ENCODE measurements around the gene RPS17.
"Not testable (repeated sequence)": the region's sequence is repeated elsewhere in the genome, so short reads cannot be mapped to it uniquely, and the experiment has no call there.

Gene RPS17

GRCh38 chr15:82507693-82508092 lies 32.6 kb downstream of the RPS17 start:
- DNase-seq (ENCODE audit: low spot score) = not testable (repeated sequence)

- DNase-seq (ENCODE audit: low spot score) = not testable (repeated sequence)
Measured at GRCh38 chr15:82507087-82507486, 33.2 kb downstream of the RPS17 start.

GRCh38 chr15:82505842-82506241 lies 34.4 kb downstream of the RPS17 start:
- not testable (repeated sequence) for DNase-seq (ENCODE audit: low spot score)

- DNase-seq (ENCODE audit: low spot score) = not testable (repeated sequence)
Measured at GRCh38 chr15:82504074-82504473, 36.2 kb downstream of the RPS17 start.

GRCh38 chr15:82502700-82503339 lies 37.4 kb downstream of the RPS17 start:
- DNase-seq (ENCODE audit: low spot score) = not testable (repeated sequence)

GRCh38 chr15:82500772-82501171 lies 39.5 kb downstream of the RPS17 start:
- DNase-seq (ENCODE audit: low spot score) = not testable (repeated sequence)

GRCh38 chr15:82497978-82498377 lies 42.3 kb downstream of the RPS17 start:
- not testable (repeated sequence) for DNase-seq (ENCODE audit: low spot score)

GRCh38 chr15:82488250-82488649 lies 52.0 kb downstream of the RPS17 start:
- not testable (repeated sequence) for DNase-seq (ENCODE audit: low spot score)

- not testable (repeated sequence) for DNase-seq (ENCODE audit: low spot score)
Measured at GRCh38 chr15:82487045-82487444, 53.2 kb downstream of the RPS17 start.

Measured in D341Med (cell line).